Activated naive CD4-positive, alpha-beta T cell treated with anti-CD3 and anti-CD28 coated beads, Interleukin-2, amount 10 ng/mL, durations not matched to agents 7 days and 5 days (primary cell): ENCODE data around the gene RABGGTA.

Experiments used
- CTCF ChIA-PET: fragments of 350-600 bp; sonication (Branson Sonifier 250); formaldehyde crosslinking; loops from one replicate; lab custom pipeline; 2021; ENCODE audit warnings: antibody characterized with exemption; lab: Charles Lee
- DNase-seq: peaks from one replicate; pipeline ENCODE4 v3.0.0-alpha.2; 2020
- H3K27ac Mint-ChIP-seq: one replicate; pipeline ENCODE4 v1.8.0; 2021; ENCODE audit warnings: mild to moderate bottlenecking, moderate library complexity, mixed read lengths
- H3K27me3 Mint-ChIP-seq: one replicate; pipeline ENCODE4 v1.8.0; 2021; ENCODE audit warnings: mild to moderate bottlenecking, mixed read lengths
- H3K36me3 Mint-ChIP-seq: one replicate; pipeline ENCODE4 v1.8.0; 2021; ENCODE audit warnings: mixed read lengths
- H3K4me1 Mint-ChIP-seq: one replicate; pipeline ENCODE4 v1.8.0; 2021; ENCODE audit warnings: mixed read lengths
- H3K4me3 Mint-ChIP-seq: one replicate; pipeline ENCODE4 v1.8.0; 2021; ENCODE audit warnings: mild to moderate bottlenecking, moderate library complexity, mixed read lengths
- H3K9me3 Mint-ChIP-seq: one replicate; pipeline ENCODE4 v1.8.0; 2021; ENCODE audit warnings: mixed read lengths

Gene RABGGTA

GRCh38 chr14:24310265-24310645, 38.9 kb upstream of the RABGGTA start:
- H3K36me3 Mint-ChIP-seq = peaks cover 54% of the 10 kb centered on the region

GRCh38 chr14:24309538-24310264, 38.3 kb upstream of the RABGGTA start, which contains the start of gene LTB4R2:
Gene LTB4R2 (plus strand): TSS chr14:24310140. CDS start chr14:24310665, 525 bp downstream.
- Mint-ChIP-seq H3K36me3 (peaks cover 60% of the 10 kb centered on the region), H3K4me3 (peak within 1 kb of the TSS; percentile 81)
- no peak for DNase-seq

More at GRCh38 chr14:24310265-24310645, 38.9 kb upstream of the RABGGTA start:
- no peaks in the 10 kb centered on the region for H3K27me3 Mint-ChIP-seq
- no peaks in the 10 kb centered on the region for H3K9me3 Mint-ChIP-seq
- peak overlapping the region; percentile 81 for H3K4me3 Mint-ChIP-seq
- H3K4me1 Mint-ChIP-seq = peaks cover 71% of the 10 kb centered on the region
- DNase-seq = no peak
- CTCF ChIA-PET = interaction anchor here (0.7 to 13.0 kb wide), 18 partner anchors 12 to 121 kb away, joined by 3 to 129 read pairs (median 4); partner anchors contain the start of genes ADCY4, CBLN3, DHRS1 and GMPR2
- peak overlapping the region; percentile 85 for H3K27ac Mint-ChIP-seq

GRCh38 chr14:24308342-24309124, 37.1 kb upstream of the RABGGTA start:
- Mint-ChIP-seq H3K4me1 (peaks cover 56% of the 10 kb centered on the region), H3K4me3 (no peak overlapping the region), H3K9me3 (no peaks in the 10 kb centered on the region), H3K36me3 (peaks cover 61% of the 10 kb centered on the region), H3K27ac (no peak overlapping the region), H3K27me3 (no peaks in the 10 kb centered on the region)
- CTCF ChIA-PET = interaction anchor here (0.6 to 13.0 kb wide), 44 partner anchors 10 to 250 kb away, joined by 3 to 129 read pairs (median 6); partner anchors contain the start of genes ADCY4, DHRS1, GMPR2 and KHNYN
- no peak for DNase-seq

More at GRCh38 chr14:24309538-24310264, 38.3 kb upstream of the RABGGTA start, which contains the start of gene LTB4R2:
- no peaks in the 10 kb centered on the region for H3K9me3 Mint-ChIP-seq
- peaks cover 68% of the 10 kb centered on the region for H3K4me1 Mint-ChIP-seq
- H3K27ac Mint-ChIP-seq = peak within 1 kb of the TSS; percentile 85
- no peaks in the 10 kb centered on the region for H3K27me3 Mint-ChIP-seq
- CTCF ChIA-PET = interaction anchor here (0.7 to 13.0 kb wide), 24 partner anchors 9 to 229 kb away, joined by 3 to 129 read pairs (median 6); partner anchors contain the start of genes ADCY4, CBLN3, DHRS1 and GMPR2

GRCh38 chr14:24307575-24308341, 36.4 kb upstream of the RABGGTA start, which contains the start of gene CIDEB:
Gene CIDEB (minus strand): TSS chr14:24307977. CDS start chr14:24307858, 119 bp downstream.
- Mint-ChIP-seq H3K9me3 (no peaks in the 10 kb centered on the region), H3K4me1 (peaks cover 49% of the 10 kb centered on the region), H3K27ac (no peak within 1 kb of the TSS), H3K4me3 (no peak within 1 kb of the TSS), H3K27me3 (no peaks in the 10 kb centered on the region), H3K36me3 (peaks cover 60% of the 10 kb centered on the region)
- CTCF ChIA-PET = interaction anchor here (0.6 to 13.0 kb wide), 44 partner anchors 9 to 249 kb away, joined by 3 to 129 read pairs (median 5); partner anchors contain the start of genes ADCY4, DHRS1, KHNYN and MDP1
- peak; percentile 75 for DNase-seq

GRCh38 chr14:24307156-24307574, 35.8 kb upstream of the RABGGTA start:
- Mint-ChIP-seq H3K36me3 (peaks cover 59% of the 10 kb centered on the region), H3K4me1 (peaks cover 44% of the 10 kb centered on the region), H3K4me3 (no peak overlapping the region), H3K9me3 (no peaks in the 10 kb centered on the region), H3K27me3 (no peaks in the 10 kb centered on the region), H3K27ac (no peak overlapping the region)
- CTCF ChIA-PET = interaction anchor here (0.6 to 13.0 kb wide), 19 partner anchors 8 to 249 kb away, joined by 3 to 129 read pairs (median 6); partner anchors contain the start of genes ADCY4, CHMP4A, DHRS1 and KHNYN
- no peak for DNase-seq

GRCh38 chr14:24304019-24304387, 32.6 kb upstream of the RABGGTA start:
- H3K4me3 Mint-ChIP-seq = no peak overlapping the region
- CTCF ChIA-PET = interaction anchor here (1.3 kb wide), 1 partner anchor 128 kb away, joined by 3 read pairs; no protein-coding TSS in a partner anchor
- peaks cover 49% of the 10 kb centered on the region for H3K4me1 Mint-ChIP-seq
- H3K9me3 Mint-ChIP-seq = no peaks in the 10 kb centered on the region
- DNase-seq = no peak
- H3K27ac Mint-ChIP-seq = no peak overlapping the region
- peaks cover 57% of the 10 kb centered on the region for H3K36me3 Mint-ChIP-seq
- peaks cover 5% of the 10 kb centered on the region for H3K27me3 Mint-ChIP-seq

- Mint-ChIP-seq H3K9me3 (no peaks in the 10 kb centered on the region), H3K27me3 (peaks cover 5% of the 10 kb centered on the region), H3K36me3 (peaks cover 47% of the 10 kb centered on the region), H3K27ac (peak overlapping the region; percentile 93), H3K4me1 (peaks cover 61% of the 10 kb centered on the region), H3K4me3 (peak overlapping the region; percentile 93)
- no peak for DNase-seq
- CTCF ChIA-PET = interaction anchor here (1.3 to 8.3 kb wide), 6 partner anchors 9 to 131 kb away, joined by 5 to 223 read pairs (median 58); partner anchors contain the start of genes CIDEB, LTB4R, LTB4R2 and MDP1
Measured at GRCh38 chr14:24300326-24300980, 29.1 kb upstream of the RABGGTA start.

GRCh38 chr14:24299255-24300191, 28.1 kb upstream of the RABGGTA start, which contains the start of the genes DHRS1 and NOP9:
Gene DHRS1 (minus strand): TSS chr14:24299780. CDS start chr14:24299106, 674 bp downstream.
Gene NOP9 (plus strand): TSS chr14:24299850. CDS start chr14:24299955, 105 bp downstream.
- H3K4me3 Mint-ChIP-seq = peak within 1 kb of the TSS; percentile 93
- peaks cover 58% of the 10 kb centered on the region for H3K4me1 Mint-ChIP-seq
- peaks cover 5% of the 10 kb centered on the region for H3K27me3 Mint-ChIP-seq
- no peaks in the 10 kb centered on the region for H3K9me3 Mint-ChIP-seq
- peak within 1 kb of the TSS; percentile 93 for H3K27ac Mint-ChIP-seq
- peak; percentile 94 for DNase-seq
- CTCF ChIA-PET = interaction anchor here (1.3 to 8.3 kb wide), 8 partner anchors 10 to 132 kb away, joined by 4 to 223 read pairs (median 11); partner anchors contain the start of genes CIDEB, LTB4R, LTB4R2 and MDP1
- H3K36me3 Mint-ChIP-seq = peaks cover 37% of the 10 kb centered on the region

GRCh38 chr14:24298892-24299254, 27.5 kb upstream of the RABGGTA start:
- CTCF ChIA-PET = interaction anchor here (1.7 to 8.3 kb wide), 7 partner anchors 11 to 132 kb away, joined by 4 to 223 read pairs (median 19); partner anchors contain the start of genes CIDEB, LTB4R, LTB4R2 and MDP1
- Mint-ChIP-seq H3K4me3 (peak overlapping the region; percentile 93), H3K9me3 (no peaks in the 10 kb centered on the region), H3K36me3 (peaks cover 33% of the 10 kb centered on the region), H3K4me1 (peaks cover 58% of the 10 kb centered on the region), H3K27ac (peak overlapping the region; percentile 93), H3K27me3 (peaks cover 5% of the 10 kb centered on the region)
- DNase-seq = no peak

GRCh38 chr14:24297190-24297964, 26.0 kb upstream of the RABGGTA start:
- Mint-ChIP-seq H3K4me3 (peak overlapping the region; percentile 7), H3K27ac (peak overlapping the region; percentile 82)
- no peak for DNase-seq

More at GRCh38 chr14:24297190-24297964, 26.0 kb upstream of the RABGGTA start:
- peaks cover 58% of the 10 kb centered on the region for H3K4me1 Mint-ChIP-seq
- no peaks in the 10 kb centered on the region for H3K9me3 Mint-ChIP-seq
- peaks cover 5% of the 10 kb centered on the region for H3K27me3 Mint-ChIP-seq
- peaks cover 28% of the 10 kb centered on the region for H3K36me3 Mint-ChIP-seq
- CTCF ChIA-PET = interaction anchor here (0.7 to 8.3 kb wide), 22 partner anchors 9 to 240 kb away, joined by 3 to 223 read pairs (median 6); partner anchors contain the start of genes CHMP4A, CIDEB, GMPR2 and IRF9
